Transverse colon (tissue), 4 donors: ENCODE data around the gene MAP4K3. TPM values are rescaled to one million over a fixed set of nuclear protein-coding genes. Genes with fewer than 3 reads are reported as not detected.

Source experiments
- DNase-seq: peaks from one replicate; pipeline ENCODE4 v3.0.0-alpha.2; 2019
- H3K27ac ChIP-seq, 4 donors: fragments of 200-600 bp; sonication (generic); 2 replicates each; pipeline ENCODE4 v1.5.1; 2016 to 2018; ENCODE audit warnings: inconsistent platforms in 4 of 4
- H3K27me3 ChIP-seq: fragments of 200-600 bp; sonication (generic); 2 replicates; pipeline ENCODE4 v1.5.1; 2017; ENCODE audit warnings: inconsistent platforms
- H3K36me3 ChIP-seq, 4 donors: fragments of 200-600 bp; sonication (generic); 2 replicates each; pipeline ENCODE4 v1.5.1; 2017 to 2019; ENCODE audit warnings: inconsistent platforms in 4 of 4
- H3K4me1 ChIP-seq, 4 donors: fragments of 200-600 bp; sonication (generic); 2 replicates each; pipeline ENCODE4 v1.5.1; 2017 to 2020; ENCODE audit warnings: inconsistent platforms in 4 of 4
- H3K4me3 ChIP-seq, 4 donors: fragments of 200-600 bp; sonication (generic); 1 replicate in 1 of 4; 2 replicates in 3 of 4; pipeline versions ENCODE4 v1.5.1 to v1.6.1; 2017 to 2019; ENCODE audit warnings: inconsistent platforms in 4 of 4
- H3K9me3 ChIP-seq, 2 donors: fragments of 200-600 bp; sonication (generic); 2 replicates each; pipeline ENCODE4 v1.5.1; 2017 to 2019; ENCODE audit warnings: inconsistent platforms in 2 of 2
- CTCF ChIP-seq, 5 experiments: fragments of 200-600 bp in 3 of 5; fragments of 450-650 bp in 2 of 5; sonication (generic) in 3 of 5; IDR thresholded peaks; 1 replicate in 2 of 5; 2 replicates in 3 of 5; pipeline ENCODE4 v1.5.1; 2016 to 2017; ENCODE audit warnings: antibody characterized with exemption in 5 of 5, inconsistent platforms in 3 of 5, mild to moderate bottlenecking in 2 of 5, moderate library complexity in 1 of 5
- EP300 ChIP-seq: sonication (generic); formaldehyde crosslinking; IDR thresholded peaks from one replicate; pipeline ENCODE4 v1.6.1; 2017; ENCODE audit warnings: antibody characterized with exemption, low read depth
- POLR2A ChIP-seq: fragments of 450-650 bp; IDR thresholded peaks from one replicate; pipeline ENCODE4 v1.6.1; 2016; ENCODE audit warnings: antibody characterized with exemption, mild to moderate bottlenecking, moderate library complexity
- POLR2AphosphoS5 ChIP-seq, 3 donors: sonication (generic); formaldehyde crosslinking; IDR thresholded peaks; one replicate each; pipeline ENCODE4 v1.6.1; 2016; ENCODE audit warnings: antibody characterized with exemption in 3 of 3
- WGBS, 2 donors: methylation state at CpG; one replicate each; pipeline ENCODE4 v1.1.5; 2018; ENCODE audit warnings: low coverage in 1 of 2; 5-methylcytosine and 5-hydroxymethylcytosine counted together
- in situ Hi-C, 4 donors: fragments of 200-750 bp; cut with MboI; loops; one replicate each; pipeline versions ENCODE4 v1.15.0 to v1.15.1; 2017; ENCODE audit warnings: low sequenced_read_pairs in 3 of 4, low pct_ligation_motif_present in 1 of 4, low pct_unique_long_range_greater_than_20kb in 1 of 4
- intact Hi-C: fragments of 100-400 bp; cut with DNase I; formaldehyde crosslinking; loops from one replicate; pipeline ENCODE4 v1.15.1; 2023; ENCODE audit warnings: low total_unique reads
- total RNA-seq, 4 donors: library from RNA; depleted of rRNA; stranded (reverse); fragments of >200 nt; gene quantifications; one replicate each; pipeline ENCODE4 v1.1.0, GENCODE V29; 2016

The MAP4K3 gene
- total RNA-seq, 4 donors from 2014 or later: 42.6 to 131 (median 91.8) TPM

- Histone ChIP-seq H3K4me3 (no peak overlapping the region), H3K36me3 (peaks cover 0 to 4% (median 0%) of the 10 kb centered on the region in 4 donors), H3K27ac (no peak overlapping the region), H3K27me3 (no peaks in the 10 kb centered on the region), H3K4me1 (no peaks in the 10 kb centered on the region), H3K9me3 (no peaks in the 10 kb centered on the region)
- TF ChIP-seq POLR2A: no peak
- no peak for TF ChIP-seq POLR2AphosphoS5 (IDR thresholded peaks at IDR 0.05)
- no peak for TF ChIP-seq EP300
- no peak for TF ChIP-seq CTCF (IDR thresholded peaks at IDR 0.05)
- intact Hi-C loops (no loop called here), in situ Hi-C loops (no loop called here)
- WGBS, 2 donors: 92 to 100% methylated on average over 1 of the region's 1 CpG
- no peak for DNase-seq
Observed at GRCh38 chr2:39304200-39304599, 132.9 kb downstream of the MAP4K3 start.

- Histone ChIP-seq H3K9me3 (no peaks in the 10 kb centered on the region), H3K36me3 (peaks cover 0 to 7% (median 2%) of the 10 kb centered on the region in 4 donors), H3K4me3 (no peak overlapping the region), H3K4me1 (no peaks in the 10 kb centered on the region), H3K27me3 (no peaks in the 10 kb centered on the region), H3K27ac (no peak overlapping the region)
- no peak for TF ChIP-seq CTCF (IDR thresholded peaks at IDR 0.05)
- TF ChIP-seq POLR2A: no peak
- no peak for TF ChIP-seq POLR2AphosphoS5 (IDR thresholded peaks at IDR 0.05)
- TF ChIP-seq EP300: no peak
- intact Hi-C loops (no loop called here), in situ Hi-C loops (no loop called here)
- WGBS, 2 donors: 78 to 86% methylated on average over 6 of the region's 6 CpGs
- DNase-seq: no peak
Observed at GRCh38 chr2:39301352-39301751, 135.7 kb downstream of the MAP4K3 start.

GRCh38 chr2:39300044-39300978 lies 136.8 kb downstream of the MAP4K3 start:
- DNase-seq: no peak
- Histone ChIP-seq H3K9me3 (no peaks in the 10 kb centered on the region), H3K4me3 (no peak overlapping the region), H3K27me3 (no peaks in the 10 kb centered on the region), H3K36me3 (peaks cover 0 to 7% (median 2%) of the 10 kb centered on the region in 4 donors), H3K4me1 (no peaks in the 10 kb centered on the region), H3K27ac (no peak overlapping the region)
- WGBS, 2 donors: 79 to 84% methylated on average over 8 of the region's 8 CpGs
- in situ Hi-C loops (no loop called here), intact Hi-C loops (no loop called here)
- TF ChIP-seq POLR2A (no peak), POLR2AphosphoS5 (IDR thresholded peaks at IDR 0.05) (no peak), CTCF (IDR thresholded peaks at IDR 0.05) (no peak), EP300 (no peak)

GRCh38 chr2:39290433-39290832 lies 146.7 kb downstream of the MAP4K3 start:
- in situ Hi-C loops (no loop called here), intact Hi-C loops (no loop called here)
- no peaks in the 10 kb centered on the region for H3K4me1 ChIP-seq
- H3K27ac ChIP-seq: no peak overlapping the region
- H3K4me3 ChIP-seq: no peak overlapping the region
- H3K27me3 ChIP-seq: no peaks in the 10 kb centered on the region
- DNase-seq: no peak
- WGBS, 2 donors: 91 to 96% methylated on average over 6 of the region's 6 CpGs
- TF ChIP-seq POLR2A (no peak), POLR2AphosphoS5 (IDR thresholded peaks at IDR 0.05) (no peak), EP300 (no peak), CTCF (IDR thresholded peaks at IDR 0.05) (no peak)
- peaks cover 0 to 50% (median 15%) of the 10 kb centered on the region in 4 donors for H3K36me3 ChIP-seq
- H3K9me3 ChIP-seq: no peaks in the 10 kb centered on the region
